ENCODE results near the gene BRAT1.

The BRAT1 gene

GRCh38 chr7:2505401-2505800 lies 49.9 kb downstream of the BRAT1 start:
- Histone ChIP-seq H3K9me3 (no peaks in the 10 kb centered on the region), H3K4me3 (no peak overlapping the region), H3K36me3 (replicated peaks) (no peaks in the 10 kb centered on the region), H3K4me1 (no peaks in the 10 kb centered on the region), H3K27me3 (ENCODE audit: low read depth) (no peaks in the 10 kb centered on the region)
- in situ Hi-C loops (cut with MboI; ENCODE audit: low sequenced_read_pairs), result no loop called here
- no peak for DNase-seq (ENCODE audit: low spot score in 2 of 2)

- in situ Hi-C loops (cut with MboI; ENCODE audit: low sequenced_read_pairs), result no loop called here
- no peaks in the 10 kb centered on the region for H3K36me3 ChIP-seq (replicated peaks)
These were observed 50.4 kb downstream of the BRAT1 start for GRCh38 chr7:2504889-2505375.

GRCh38 chr7:2504128-2504888 lies 51.0 kb downstream of the BRAT1 start:
- H3K4me3 ChIP-seq, result no peak overlapping the region
- in situ Hi-C loops (cut with MboI; ENCODE audit: low sequenced_read_pairs), result no loop called here
- H3K27me3 ChIP-seq (ENCODE audit: low read depth), result no peaks in the 10 kb centered on the region
- DNase-seq (ENCODE audit: low spot score in 2 of 2), result no peak
- no peaks in the 10 kb centered on the region for H3K4me1 ChIP-seq
- H3K36me3 ChIP-seq (replicated peaks), result no peaks in the 10 kb centered on the region
- no peaks in the 10 kb centered on the region for H3K9me3 ChIP-seq

More at GRCh38 chr7:2504889-2505375, 50.4 kb downstream of the BRAT1 start:
- DNase-seq (ENCODE audit: low spot score in 2 of 2), result no peak
- Histone ChIP-seq H3K9me3 (no peaks in the 10 kb centered on the region), H3K27me3 (ENCODE audit: low read depth) (no peaks in the 10 kb centered on the region), H3K4me3 (no peak overlapping the region), H3K4me1 (no peaks in the 10 kb centered on the region)

GRCh38 chr7:2503056-2503941 lies 52.0 kb downstream of the BRAT1 start:
- Histone ChIP-seq H3K9me3 (no peaks in the 10 kb centered on the region), H3K4me3 (no peak overlapping the region), H3K4me1 (no peaks in the 10 kb centered on the region), H3K36me3 (replicated peaks) (no peaks in the 10 kb centered on the region), H3K27me3 (ENCODE audit: low read depth) (no peaks in the 10 kb centered on the region)
- in situ Hi-C loops (cut with MboI; ENCODE audit: low sequenced_read_pairs), result no loop called here
- DNase-seq (ENCODE audit: low spot score in 2 of 2), result no peak

- in situ Hi-C loops (cut with MboI; ENCODE audit: low sequenced_read_pairs), result no loop called here
- Histone ChIP-seq H3K4me1 (no peaks in the 10 kb centered on the region), H3K27me3 (ENCODE audit: low read depth) (no peaks in the 10 kb centered on the region), H3K4me3 (no peak overlapping the region), H3K36me3 (replicated peaks) (no peaks in the 10 kb centered on the region), H3K9me3 (no peaks in the 10 kb centered on the region)
- no peak for DNase-seq (ENCODE audit: low spot score in 2 of 2)
These were observed 52.7 kb downstream of the BRAT1 start for GRCh38 chr7:2502647-2502966.

- no peaks in the 10 kb centered on the region for H3K27me3 ChIP-seq (ENCODE audit: low read depth)
- in situ Hi-C loops (cut with MboI; ENCODE audit: low sequenced_read_pairs), result no loop called here
- H3K36me3 ChIP-seq (replicated peaks), result no peaks in the 10 kb centered on the region
- DNase-seq (ENCODE audit: low spot score in 2 of 2), result no peak
- no peak overlapping the region for H3K4me3 ChIP-seq
- no peaks in the 10 kb centered on the region for H3K9me3 ChIP-seq
- no peaks in the 10 kb centered on the region for H3K4me1 ChIP-seq
These were observed 53.2 kb downstream of the BRAT1 start for GRCh38 chr7:2501947-2502646.

GRCh38 chr7:2500701-2501100 lies 54.6 kb downstream of the BRAT1 start:
- DNase-seq (ENCODE audit: low spot score in 2 of 2), result no peak
- H3K4me3 ChIP-seq, result no peak overlapping the region
- H3K36me3 ChIP-seq (replicated peaks), result no peaks in the 10 kb centered on the region
- no peaks in the 10 kb centered on the region for H3K27me3 ChIP-seq (ENCODE audit: low read depth)
- H3K9me3 ChIP-seq, result no peaks in the 10 kb centered on the region
- in situ Hi-C loops (cut with MboI; ENCODE audit: low sequenced_read_pairs), result no loop called here
- no peaks in the 10 kb centered on the region for H3K4me1 ChIP-seq

GRCh38 chr7:2499719-2500430 lies 55.4 kb downstream of the BRAT1 start:
- H3K9me3 ChIP-seq, result no peaks in the 10 kb centered on the region
- no peaks in the 10 kb centered on the region for H3K36me3 ChIP-seq (replicated peaks)
- no peaks in the 10 kb centered on the region for H3K4me1 ChIP-seq
- H3K4me3 ChIP-seq, result no peak overlapping the region
- H3K27me3 ChIP-seq (ENCODE audit: low read depth), result no peaks in the 10 kb centered on the region
- peak in 1 of 2 experiments; percentile 45 for DNase-seq (ENCODE audit: low spot score in 2 of 2)
- in situ Hi-C loops (cut with MboI; ENCODE audit: low sequenced_read_pairs), result no loop called here

- Histone ChIP-seq H3K4me1 (no peaks in the 10 kb centered on the region), H3K4me3 (no peak overlapping the region), H3K27me3 (ENCODE audit: low read depth) (no peaks in the 10 kb centered on the region), H3K36me3 (replicated peaks) (no peaks in the 10 kb centered on the region), H3K9me3 (no peaks in the 10 kb centered on the region)
- no peak for DNase-seq (ENCODE audit: low spot score in 2 of 2)
- in situ Hi-C loops (cut with MboI; ENCODE audit: low sequenced_read_pairs), result no loop called here
These were observed 56.1 kb downstream of the BRAT1 start for GRCh38 chr7:2499181-2499580.

- no peak for DNase-seq (ENCODE audit: low spot score in 2 of 2)
These were observed 56.6 kb downstream of the BRAT1 start for GRCh38 chr7:2498708-2499107.

GRCh38 chr7:2497500-2498336 lies 57.6 kb downstream of the BRAT1 start:
- Histone ChIP-seq H3K4me1 (no peaks in the 10 kb centered on the region), H3K36me3 (replicated peaks) (no peaks in the 10 kb centered on the region), H3K27me3 (ENCODE audit: low read depth) (no peaks in the 10 kb centered on the region), H3K9me3 (no peaks in the 10 kb centered on the region), H3K4me3 (no peak overlapping the region)
- in situ Hi-C loops (cut with MboI; ENCODE audit: low sequenced_read_pairs), result no loop called here
- DNase-seq (ENCODE audit: low spot score in 2 of 2), result no peak

More at GRCh38 chr7:2498708-2499107, 56.6 kb downstream of the BRAT1 start:
- H3K4me3 ChIP-seq, result no peak overlapping the region
- in situ Hi-C loops (cut with MboI; ENCODE audit: low sequenced_read_pairs), result no loop called here
- no peaks in the 10 kb centered on the region for H3K36me3 ChIP-seq (replicated peaks)
- H3K9me3 ChIP-seq, result no peaks in the 10 kb centered on the region
- no peaks in the 10 kb centered on the region for H3K27me3 ChIP-seq (ENCODE audit: low read depth)
- no peaks in the 10 kb centered on the region for H3K4me1 ChIP-seq

GRCh38 chr7:2497065-2497464 lies 58.3 kb downstream of the BRAT1 start:
- H3K27me3 ChIP-seq (ENCODE audit: low read depth), result no peaks in the 10 kb centered on the region
- in situ Hi-C loops (cut with MboI; ENCODE audit: low sequenced_read_pairs), result no loop called here
- H3K9me3 ChIP-seq, result no peaks in the 10 kb centered on the region
- no peak for DNase-seq (ENCODE audit: low spot score in 2 of 2)
- H3K4me1 ChIP-seq, result no peaks in the 10 kb centered on the region
- H3K36me3 ChIP-seq (replicated peaks), result no peaks in the 10 kb centered on the region
- no peak overlapping the region for H3K4me3 ChIP-seq

- DNase-seq (ENCODE audit: low spot score in 2 of 2), result no peak
- no peaks in the 10 kb centered on the region for H3K27me3 ChIP-seq (ENCODE audit: low read depth)
- H3K9me3 ChIP-seq, result no peaks in the 10 kb centered on the region
- no peaks in the 10 kb centered on the region for H3K4me1 ChIP-seq
- no peak overlapping the region for H3K4me3 ChIP-seq
- H3K36me3 ChIP-seq (replicated peaks), result no peaks in the 10 kb centered on the region
- in situ Hi-C loops (cut with MboI; ENCODE audit: low sequenced_read_pairs), result no loop called here
These were observed 58.9 kb downstream of the BRAT1 start for GRCh38 chr7:2496375-2496774.

All from HAP-1 (cell line).